ENCODE results near the gene LILRA6. TPM values are rescaled to one million over a fixed set of nuclear protein-coding genes. Genes with fewer than 3 reads are reported as not detected.
A peak's percentile ranks its signal among the peaks of the same experiment; 100 is the strongest.
"Not testable (repeated sequence)": the region's sequence is repeated elsewhere in the genome, so short reads cannot be mapped to it uniquely, and the experiment has no call there.

LILRA6 gene
- total and polyA plus RNA-seq, 5 donors: 1.00 to 3.9 (median 2.3) TPM

- intact Hi-C loops (cut with DNase I): loop anchor here in 3 of 4 donors (5.0 to 10.0 kb wide), 3 partner anchors 58 to 65 kb away; partner anchors contain the start of gene TMC4 (in 1 of the 3)
Observed at GRCh38 chr19:54230031-54230430, 12.6 kb downstream of the LILRA6 start.

GRCh38 chr19:54229146-54229545, 13.4 kb downstream of the LILRA6 start:
- ATAC-seq (no peak), DNase-seq (peak in 1 of 3 donors; percentile 5)
- WGBS: 90% methylated on average over 8 of the region's 8 CpGs
- intact Hi-C loops (cut with DNase I): no loop called here
- Histone ChIP-seq H3K27ac (ENCODE audit: low read length) (no peak overlapping the region), H3K4me1 (ENCODE audit: control insufficient read depth, insufficient read depth, low read length) (no peaks in the 10 kb centered on the region), H3K27me3 (ENCODE audit: control insufficient read depth, insufficient read depth) (no peaks in the 10 kb centered on the region), H3K9me3 (ENCODE audit: control insufficient read depth, low read length) (no peaks in the 10 kb centered on the region), H3K4me3 (ENCODE audit: low read length) (no peak overlapping the region)

More at GRCh38 chr19:54230031-54230430, 12.6 kb downstream of the LILRA6 start:
- Histone ChIP-seq H3K4me3 (ENCODE audit: low read length) (no peak overlapping the region), H3K27me3 (ENCODE audit: control insufficient read depth, insufficient read depth) (no peaks in the 10 kb centered on the region), H3K9me3 (ENCODE audit: control insufficient read depth, low read length) (no peaks in the 10 kb centered on the region), H3K27ac (ENCODE audit: low read length) (no peak overlapping the region), H3K4me1 (ENCODE audit: control insufficient read depth, insufficient read depth, low read length) (no peaks in the 10 kb centered on the region)
- WGBS: 88% methylated on average over 7 of the region's 7 CpGs
- ATAC-seq (no peak), DNase-seq (no peak)

DNA sequence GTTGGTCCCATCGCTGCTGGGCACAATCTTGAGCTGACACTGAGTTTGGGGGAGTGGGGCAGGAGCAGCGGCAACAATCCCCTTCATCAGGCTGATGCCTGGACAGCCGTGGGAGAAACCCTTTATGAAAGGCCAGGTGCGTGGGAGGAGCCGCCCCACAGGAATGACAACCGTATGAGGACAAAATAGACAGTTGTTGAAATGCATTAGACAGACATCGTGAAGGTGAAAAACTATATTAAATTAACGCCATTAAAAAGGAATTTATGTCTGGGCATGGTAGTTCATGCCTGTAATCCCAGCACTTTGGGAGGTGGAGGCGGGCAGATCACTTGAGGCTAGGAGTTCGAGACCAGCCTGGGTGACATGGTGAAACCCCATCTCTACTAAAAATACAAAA, 18.0 kb downstream of the LILRA6 start:
- H3K27ac ChIP-seq (ENCODE audit: low read length); H3K4me1 ChIP-seq (ENCODE audit: control insufficient read depth, insufficient read depth, low read length); H3K9me3 ChIP-seq (ENCODE audit: control insufficient read depth, low read length); H3K4me3 ChIP-seq (ENCODE audit: low read length); DNase-seq; H3K27me3 ChIP-seq (ENCODE audit: control insufficient read depth, insufficient read depth); intact Hi-C loops (cut with DNase I); ATAC-seq: not testable (repeated sequence)
- WGBS: 72% methylated on average over 10 of the region's 10 CpGs

DNA sequence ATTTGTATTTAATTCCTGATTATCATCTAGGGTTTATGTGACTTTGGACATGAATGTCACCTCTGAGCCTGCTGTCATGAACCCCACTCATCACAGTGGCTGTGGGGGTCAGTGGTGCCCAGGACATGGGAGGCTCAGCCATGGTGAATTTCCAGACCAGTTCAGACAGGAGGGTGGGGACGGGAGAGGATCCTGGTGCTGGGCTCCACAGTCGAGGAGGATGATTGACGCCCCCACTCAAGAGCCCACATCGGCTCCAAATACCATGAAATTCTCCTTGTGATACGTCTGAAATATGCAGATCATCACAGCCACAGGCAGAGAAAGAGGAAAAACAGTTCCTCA, 18.7 kb downstream of the LILRA6 start:
- H3K27me3 ChIP-seq (ENCODE audit: control insufficient read depth, insufficient read depth); H3K27ac ChIP-seq (ENCODE audit: low read length); H3K9me3 ChIP-seq (ENCODE audit: control insufficient read depth, low read length); H3K4me1 ChIP-seq (ENCODE audit: control insufficient read depth, insufficient read depth, low read length); H3K4me3 ChIP-seq (ENCODE audit: low read length); DNase-seq: not testable (repeated sequence)
- WGBS: 43% methylated on average over 5 of the region's 5 CpGs
- peak; percentile 9 to 18 for ATAC-seq
- intact Hi-C loops (cut with DNase I): loop anchor here in 1 of 4 donors (2.0 kb wide), 1 partner anchor 17 kb away; no protein-coding TSS in a partner anchor

- ATAC-seq: peak; percentile 18 to 19
- not testable (repeated sequence) for H3K4me3 ChIP-seq (ENCODE audit: low read length); DNase-seq; H3K27ac ChIP-seq (ENCODE audit: low read length); H3K27me3 ChIP-seq (ENCODE audit: control insufficient read depth, insufficient read depth); H3K9me3 ChIP-seq (ENCODE audit: control insufficient read depth, low read length); H3K4me1 ChIP-seq (ENCODE audit: control insufficient read depth, insufficient read depth, low read length)
- WGBS: 41% methylated on average over 14 of the region's 14 CpGs
- intact Hi-C loops (cut with DNase I): loop anchor here in 1 of 4 donors (2.0 kb wide), 1 partner anchor 17 kb away; no protein-coding TSS in a partner anchor
Observed at GRCh38 chr19:54223277-54223936, 19.2 kb downstream of the LILRA6 start.

DNA sequence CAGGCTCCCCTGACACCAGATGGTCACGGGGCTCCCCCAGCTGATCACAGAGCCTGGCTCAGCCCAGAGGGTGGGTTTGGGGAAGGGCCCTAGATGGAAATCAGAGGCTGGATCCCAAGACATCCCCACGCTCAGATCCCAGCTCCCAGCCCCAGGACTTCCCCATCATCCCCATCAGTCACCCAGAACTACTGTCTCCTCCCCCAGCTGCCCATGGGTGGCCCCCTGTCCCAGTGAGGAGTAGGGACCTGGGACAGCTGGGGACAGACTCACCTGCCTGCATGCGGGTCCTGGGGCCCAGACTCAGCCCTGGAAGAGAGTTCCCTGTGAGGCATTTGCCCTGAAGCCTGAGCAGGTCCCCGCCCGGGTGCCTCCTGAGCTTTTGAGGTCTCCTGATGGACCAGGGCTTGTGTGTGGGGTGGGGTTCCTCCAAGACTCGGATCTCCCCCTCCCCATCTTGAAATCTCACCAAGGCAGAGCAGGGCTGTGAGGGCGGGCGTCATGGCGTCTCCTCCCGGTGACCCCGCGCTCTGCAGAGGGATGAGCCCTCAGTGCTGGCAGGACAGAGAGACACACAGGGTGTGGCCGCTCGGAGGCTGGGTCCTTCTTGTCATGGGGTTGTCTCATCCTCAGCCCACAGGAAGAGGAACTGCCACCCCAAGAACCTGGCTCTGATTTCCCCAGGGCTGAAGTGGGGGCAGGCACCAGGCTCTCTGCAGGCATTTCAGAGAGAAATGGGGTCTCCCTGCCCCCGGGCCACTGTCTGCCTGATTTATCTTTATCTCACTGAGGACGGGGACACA, 19.9 kb downstream of the LILRA6 start, which contains the start of gene LILRB3:
Gene LILRB3 (minus strand): TSS at position 534 of the 803 bp plus-strand sequence. CDS start 31 bp downstream, at position 503.
- ATAC-seq (peak; percentile 76 to 79), DNase-seq (peak in 1 of 3 donors; percentile 76)
- H3K27me3 ChIP-seq (ENCODE audit: control insufficient read depth, insufficient read depth); H3K4me3 ChIP-seq (ENCODE audit: low read length); H3K27ac ChIP-seq (ENCODE audit: low read length); H3K4me1 ChIP-seq (ENCODE audit: control insufficient read depth, insufficient read depth, low read length); H3K9me3 ChIP-seq (ENCODE audit: control insufficient read depth, low read length): not testable (repeated sequence)
- 53% methylated on average over 16 of the region's 16 CpGs for WGBS
- intact Hi-C loops (cut with DNase I): loop anchor here in 1 of 4 donors (2.0 kb wide), 1 partner anchor 18 kb away; no protein-coding TSS in a partner anchor

DNA sequence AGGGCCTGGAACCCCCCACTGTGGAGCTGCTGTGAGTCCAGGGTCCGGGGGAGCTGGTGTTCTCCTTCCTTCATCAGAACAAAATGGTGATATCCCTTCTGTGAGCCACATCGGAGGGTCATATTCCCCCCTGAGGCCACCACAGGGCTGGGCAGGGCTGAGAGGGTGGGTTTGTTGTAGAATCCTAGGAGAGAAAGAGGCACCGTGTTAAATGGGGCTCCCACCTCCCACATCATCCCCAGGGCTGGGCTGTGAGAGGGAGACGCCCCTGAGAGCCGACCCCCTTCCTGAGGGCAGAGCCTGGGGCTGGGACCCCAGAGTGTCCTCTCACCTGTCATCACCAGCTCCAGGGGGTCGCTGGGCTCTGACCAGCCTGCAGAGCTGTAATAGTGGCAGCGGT, 20.6 kb downstream of the LILRA6 start:
- intact Hi-C loops (cut with DNase I): loop anchor here in 2 of 4 donors (2.0 kb wide), 2 partner anchors 17 to 19 kb away; no protein-coding TSS in a partner anchor

DNA sequence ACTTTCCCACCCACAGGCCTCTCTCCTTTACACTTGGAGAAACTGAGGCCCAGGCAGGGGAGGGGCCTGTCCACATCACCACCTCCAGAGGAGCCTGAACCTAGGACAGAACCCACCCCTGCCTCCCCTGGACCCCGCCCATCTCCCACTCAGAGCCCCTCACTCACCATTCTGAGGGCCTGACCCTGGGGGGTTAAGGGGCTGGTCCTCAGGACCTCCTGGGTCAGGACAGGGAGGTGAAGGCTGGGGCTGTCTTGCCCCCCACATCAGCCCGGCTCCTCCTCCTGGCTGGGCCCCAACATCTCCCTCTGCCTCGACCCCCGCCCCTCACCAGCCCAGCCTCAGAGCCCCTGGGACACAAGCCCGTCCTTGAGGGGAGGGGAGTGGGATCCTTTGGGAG, 22.9 kb downstream of the LILRA6 start:
- intact Hi-C loops (cut with DNase I): loop anchor here in 1 of 4 donors (2.0 kb wide), 1 partner anchor 19 kb away; no protein-coding TSS in a partner anchor

More for the DNA sequence above, 20.6 kb downstream of the LILRA6 start:
- not testable (repeated sequence) for H3K27me3 ChIP-seq (ENCODE audit: control insufficient read depth, insufficient read depth); H3K4me1 ChIP-seq (ENCODE audit: control insufficient read depth, insufficient read depth, low read length); DNase-seq; H3K27ac ChIP-seq (ENCODE audit: low read length); H3K4me3 ChIP-seq (ENCODE audit: low read length); H3K9me3 ChIP-seq (ENCODE audit: control insufficient read depth, low read length)
- WGBS: 71% methylated on average over 7 of the region's 7 CpGs
- ATAC-seq: peak in 1 of 2 donors; percentile 4

GRCh38 chr19:54218960-54219661, 23.5 kb downstream of the LILRA6 start:
- Histone ChIP-seq H3K9me3 (ENCODE audit: control insufficient read depth, low read length) (no peaks in the 10 kb centered on the region), H3K27ac (ENCODE audit: low read length) (no peak overlapping the region), H3K27me3 (ENCODE audit: control insufficient read depth, insufficient read depth) (no peaks in the 10 kb centered on the region), H3K4me3 (ENCODE audit: low read length) (no peak overlapping the region), H3K4me1 (ENCODE audit: control insufficient read depth, insufficient read depth, low read length) (no peaks in the 10 kb centered on the region)
- ATAC-seq: no peak
- no peak for DNase-seq
- intact Hi-C loops (cut with DNase I): no loop called here
- WGBS: 89% methylated on average over 27 of the region's 27 CpGs

More for the DNA sequence above, 22.9 kb downstream of the LILRA6 start:
- not testable (repeated sequence) for ATAC-seq; H3K27ac ChIP-seq (ENCODE audit: low read length); H3K27me3 ChIP-seq (ENCODE audit: control insufficient read depth, insufficient read depth); H3K4me3 ChIP-seq (ENCODE audit: low read length); H3K9me3 ChIP-seq (ENCODE audit: control insufficient read depth, low read length); H3K4me1 ChIP-seq (ENCODE audit: control insufficient read depth, insufficient read depth, low read length); DNase-seq
- WGBS: 70% methylated on average over 5 of the region's 5 CpGs

- no peak for DNase-seq
- H3K4me3 ChIP-seq (ENCODE audit: low read length): no peak overlapping the region
- H3K4me1 ChIP-seq (ENCODE audit: control insufficient read depth, insufficient read depth, low read length): no peaks in the 10 kb centered on the region
- 74% methylated on average over 8 of the region's 8 CpGs for WGBS
- H3K9me3 ChIP-seq (ENCODE audit: control insufficient read depth, low read length): no peaks in the 10 kb centered on the region
- no peak overlapping the region for H3K27ac ChIP-seq (ENCODE audit: low read length)
- ATAC-seq: no peak
- H3K27me3 ChIP-seq (ENCODE audit: control insufficient read depth, insufficient read depth): no peaks in the 10 kb centered on the region
- intact Hi-C loops (cut with DNase I): no loop called here
Observed at GRCh38 chr19:54218259-54218658, 24.3 kb downstream of the LILRA6 start.

Measured in right cardiac atrium (tissue), 5 donors.